Mononuclear cell (primary cell): ENCODE results near the gene CAPN1. TPM values are rescaled to one million over a fixed set of nuclear protein-coding genes. Genes with fewer than 3 reads are reported as not detected.
"Not testable (repeated sequence)": the region's sequence is repeated elsewhere in the genome, so short reads cannot be mapped to it uniquely, and the experiment has no call there.

Source experiments
- H3K27me3 ChIP-seq: 2 replicates; pipeline ENCODE4 v1.6.0; 2011; ENCODE audit warnings: low read length, control low read depth; ENCODE audit not compliant: insufficient read depth
- H3K4me1 ChIP-seq: 2 replicates; pipeline ENCODE4 v1.5.1; 2011; ENCODE audit warnings: mild to moderate bottlenecking, low read length, control low read depth; ENCODE audit not compliant: insufficient read depth
- H3K4me3 ChIP-seq: 2 replicates; pipeline ENCODE4 v1.5.1; 2011; ENCODE audit warnings: mild to moderate bottlenecking, low read length, moderate library complexity
- H3K9me3 ChIP-seq: 2 replicates; pipeline ENCODE4 v1.5.1; 2011; ENCODE audit warnings: low read depth, mild to moderate bottlenecking, control low read depth, low read length
- total RNA-seq: library from RNA; depleted of rRNA; stranded (reverse); fragments of >200 nt; gene quantifications from one replicate; pipeline ENCODE4 v1.2.3, GENCODE V29; 2012

The CAPN1 gene
- total RNA-seq, 1 donor: 76.2 TPM

GRCh38 chr11:65241134-65241533, 59.4 kb downstream of the CAPN1 start:
- Histone ChIP-seq H3K4me3 (no peak overlapping the region), H3K4me1 (no peaks in the 10 kb centered on the region), H3K9me3 (peaks cover 7% of the 10 kb centered on the region), H3K27me3 (no peaks in the 10 kb centered on the region)

GRCh38 chr11:65241692-65242091, 60.0 kb downstream of the CAPN1 start:
- Histone ChIP-seq H3K4me1 (no peaks in the 10 kb centered on the region), H3K9me3 (peaks cover 7% of the 10 kb centered on the region), H3K27me3 (no peaks in the 10 kb centered on the region), H3K4me3 (no peak overlapping the region)

GRCh38 chr11:65242389-65242788, 60.7 kb downstream of the CAPN1 start:
- Histone ChIP-seq H3K27me3 (no peaks in the 10 kb centered on the region), H3K4me3 (no peak overlapping the region), H3K4me1 (no peaks in the 10 kb centered on the region), H3K9me3 (peaks cover 7% of the 10 kb centered on the region)

GRCh38 chr11:65243797-65244196, 62.1 kb downstream of the CAPN1 start:
- Histone ChIP-seq H3K9me3 (peaks cover 7% of the 10 kb centered on the region), H3K27me3 (no peaks in the 10 kb centered on the region), H3K4me1 (no peaks in the 10 kb centered on the region), H3K4me3 (no peak overlapping the region)

- not testable (repeated sequence) for H3K4me3 ChIP-seq, H3K9me3 ChIP-seq, H3K4me1 ChIP-seq, H3K27me3 ChIP-seq
These were observed 63.3 kb downstream of the CAPN1 start for GRCh38 chr11:65245046-65245445.

GRCh38 chr11:65246506-65246905, 64.8 kb downstream of the CAPN1 start:
- peaks cover 7% of the 10 kb centered on the region for H3K9me3 ChIP-seq
- H3K27me3 ChIP-seq: no peaks in the 10 kb centered on the region
- H3K4me3 ChIP-seq: no peak overlapping the region
- no peaks in the 10 kb centered on the region for H3K4me1 ChIP-seq

GRCh38 chr11:65248184-65248710, 66.5 kb downstream of the CAPN1 start:
- not testable (repeated sequence) for H3K9me3 ChIP-seq, H3K4me1 ChIP-seq, H3K4me3 ChIP-seq, H3K27me3 ChIP-seq

GRCh38 chr11:65251476-65251875, 69.7 kb downstream of the CAPN1 start:
- no peaks in the 10 kb centered on the region for H3K9me3 ChIP-seq
- H3K4me1 ChIP-seq: no peaks in the 10 kb centered on the region
- H3K4me3 ChIP-seq: no peak overlapping the region
- H3K27me3 ChIP-seq: no peaks in the 10 kb centered on the region

- Histone ChIP-seq H3K4me1 (no peaks in the 10 kb centered on the region), H3K9me3 (no peaks in the 10 kb centered on the region), H3K27me3 (no peaks in the 10 kb centered on the region), H3K4me3 (no peak overlapping the region)
These were observed 73.0 kb downstream of the CAPN1 start for GRCh38 chr11:65254724-65255123.

- H3K9me3 ChIP-seq: no peaks in the 10 kb centered on the region
- no peaks in the 10 kb centered on the region for H3K27me3 ChIP-seq
- H3K4me3 ChIP-seq: no peak overlapping the region
- H3K4me1 ChIP-seq: peaks cover 23% of the 10 kb centered on the region
These were observed 77.3 kb downstream of the CAPN1 start for GRCh38 chr11:65258988-65259387.

- Histone ChIP-seq H3K9me3 (no peaks in the 10 kb centered on the region), H3K4me3 (no peak overlapping the region), H3K4me1 (peaks cover 23% of the 10 kb centered on the region), H3K27me3 (no peaks in the 10 kb centered on the region)
These were observed 78.6 kb downstream of the CAPN1 start for GRCh38 chr11:65260302-65260701.

- H3K27me3 ChIP-seq: no peaks in the 10 kb centered on the region
- H3K4me1 ChIP-seq: peaks cover 23% of the 10 kb centered on the region
- H3K4me3 ChIP-seq: peak overlapping the region; percentile 70
- H3K9me3 ChIP-seq: no peaks in the 10 kb centered on the region
These were observed 79.2 kb downstream of the CAPN1 start for GRCh38 chr11:65260756-65261590.

Other genes with a start within 250 kb of the CAPN1 start
- gene GPHA2, start 246.0 kb upstream of the CAPN1 start, total RNA-seq: not detected
- not detected for gene MAJIN, start 209.8 kb upstream of the CAPN1 start, total RNA-seq
- not detected for gene BATF2, start 185.0 kb upstream of the CAPN1 start, total RNA-seq
- 14.2 TPM for gene ARL2, start 167.8 kb upstream of the CAPN1 start, total RNA-seq
- 12.9 TPM for gene SNX15, start 154.5 kb upstream of the CAPN1 start, total RNA-seq
- gene SAC3D1, start 140.7 kb upstream of the CAPN1 start, total RNA-seq: 0.52 TPM
- 6.6 TPM for gene NAALADL1, start 123.4 kb upstream of the CAPN1 start, total RNA-seq
- not detected for gene CDCA5, start 97.9 kb upstream of the CAPN1 start, total RNA-seq
- 17.6 TPM for gene ZFPL1, start 97.7 kb upstream of the CAPN1 start, total RNA-seq
- gene VPS51, start 85.7 kb upstream of the CAPN1 start, total RNA-seq: 397 TPM
- gene TM7SF2, start 70.1 kb upstream of the CAPN1 start, total RNA-seq: 9.1 TPM
- 5.7 TPM for gene ZNHIT2, start 64.2 kb upstream of the CAPN1 start, total RNA-seq
- 338 TPM for gene FAU, start 59.8 kb upstream of the CAPN1 start, total RNA-seq
- 40.7 TPM for gene MRPL49, start 59.6 kb upstream of the CAPN1 start, total RNA-seq
- 23.6 TPM for gene SYVN1, start 47.4 kb upstream of the CAPN1 start, total RNA-seq
- gene SPDYC, start 11.7 kb upstream of the CAPN1 start, total RNA-seq: not detected
- 12.2 TPM for gene POLA2, start 80.0 kb downstream of the CAPN1 start, total RNA-seq
- gene CDC42EP2, start 132.9 kb downstream of the CAPN1 start, total RNA-seq: not detected
- gene DPF2, start 151.9 kb downstream of the CAPN1 start, total RNA-seq: 39.6 TPM
- gene TIGD3, start 172.8 kb downstream of the CAPN1 start, total RNA-seq: 0.42 TPM
- 12.6 TPM for gene SLC25A45, start 200.7 kb downstream of the CAPN1 start, total RNA-seq
- 23.1 TPM for gene FRMD8, start 204.7 kb downstream of the CAPN1 start, total RNA-seq
- gene NEAT1, start 240.9 kb downstream of the CAPN1 start, total RNA-seq: 198 TPM